Chondrocyte (in vitro differentiated cells): Measurements from ENCODE around the gene SPRR2D. TPM values are rescaled to one million over a fixed set of nuclear protein-coding genes. Genes with fewer than 3 reads are reported as not detected.

Source experiments
- DNase-seq: peaks from one replicate; pipeline ENCODE4 v3.0.0; 2021; ENCODE audit warnings: mixed read lengths, low spot score
- H3K27ac Mint-ChIP-seq: one replicate; pipeline ENCODE4 v1.8.0; 2021; ENCODE audit warnings: mild to moderate bottlenecking, moderate library complexity, mixed read lengths; ENCODE audit not compliant: unreplicated experiment
- H3K27me3 Mint-ChIP-seq: 2 replicates; pipeline ENCODE4 v1.8.0; 2021; ENCODE audit warnings: low read depth, mixed read lengths
- H3K36me3 Mint-ChIP-seq: 2 replicates; pipeline ENCODE4 v1.8.0; 2021; ENCODE audit warnings: low read depth, mixed read lengths
- H3K4me1 Mint-ChIP-seq: 2 replicates; pipeline ENCODE4 v1.8.0; 2021; ENCODE audit warnings: low read depth, mild to moderate bottlenecking, mixed read lengths
- H3K4me3 Mint-ChIP-seq: one replicate; pipeline ENCODE4 v1.8.0; 2021; ENCODE audit warnings: mild to moderate bottlenecking, moderate library complexity, mixed read lengths; ENCODE audit not compliant: unreplicated experiment
- H3K9me3 Mint-ChIP-seq: 2 replicates; pipeline ENCODE4 v1.8.0; 2021; ENCODE audit warnings: low read depth, mixed read lengths
- CTCF ChIP-seq: fragments of 200-600 bp; sonication (generic); IDR thresholded peaks from 2 replicates; pipeline ENCODE4 v1.5.0; 2021; ENCODE audit warnings: antibody characterized with exemption, mild to moderate bottlenecking, moderate library complexity
- total RNA-seq: library from RNA; stranded (reverse); gene quantifications from 3 replicates; pipeline ENCODE4 v1.2.1, GENCODE V29; 2021

SPRR2D gene
- total RNA-seq, 1 donor from 2014 or later = not detected

DNA sequence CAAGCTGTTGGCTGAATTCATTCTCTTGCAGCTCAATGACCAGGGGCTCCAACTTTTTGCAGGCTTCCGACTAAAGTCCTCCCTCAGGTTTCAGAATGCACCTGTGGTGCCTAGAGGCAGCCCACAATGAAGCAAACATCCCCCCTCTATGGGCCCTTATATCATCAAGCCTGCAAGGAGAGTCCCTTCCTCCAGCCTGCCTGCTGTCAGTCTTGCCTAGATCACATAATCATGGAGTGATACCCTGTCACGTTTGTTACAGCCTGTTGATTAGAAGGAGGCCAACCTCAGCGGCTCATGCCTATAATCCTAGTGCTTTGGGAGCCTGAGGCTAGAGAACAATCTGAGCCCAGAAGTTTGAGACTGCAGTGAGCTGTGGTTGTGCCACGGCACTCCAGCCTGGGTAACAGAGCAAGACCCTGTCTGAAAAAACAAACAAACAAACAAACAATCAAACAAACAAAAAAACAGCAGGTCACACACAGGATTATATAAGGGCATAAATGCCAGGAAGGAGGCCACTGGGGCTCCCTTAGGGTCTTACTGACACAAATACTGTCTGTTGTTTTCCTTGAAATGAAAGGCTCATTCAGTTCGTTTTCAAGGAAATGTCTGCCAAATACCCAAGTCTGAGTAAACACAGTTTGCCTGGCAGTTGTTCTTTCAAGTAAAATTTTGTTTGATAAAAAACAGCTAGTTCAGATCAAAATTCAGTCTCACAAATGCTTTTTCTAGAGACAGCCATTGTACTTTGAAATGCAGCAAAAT is 44.1 kb downstream of the SPRR2D start:
- Mint-ChIP-seq H3K4me3 (no peak overlapping the region), H3K27ac (no peak overlapping the region), H3K4me1 (no peaks in the 10 kb centered on the region), H3K27me3 (no peaks in the 10 kb centered on the region), H3K9me3 (peaks cover 15% of the 10 kb centered on the region), H3K36me3 (no peaks in the 10 kb centered on the region)
- TF ChIP-seq CTCF = no peak
- DNase-seq = no peak

- no peak overlapping the region for H3K4me3 Mint-ChIP-seq
These were observed 45.1 kb downstream of the SPRR2D start for GRCh38 chr1:152995842-152996241.

DNA sequence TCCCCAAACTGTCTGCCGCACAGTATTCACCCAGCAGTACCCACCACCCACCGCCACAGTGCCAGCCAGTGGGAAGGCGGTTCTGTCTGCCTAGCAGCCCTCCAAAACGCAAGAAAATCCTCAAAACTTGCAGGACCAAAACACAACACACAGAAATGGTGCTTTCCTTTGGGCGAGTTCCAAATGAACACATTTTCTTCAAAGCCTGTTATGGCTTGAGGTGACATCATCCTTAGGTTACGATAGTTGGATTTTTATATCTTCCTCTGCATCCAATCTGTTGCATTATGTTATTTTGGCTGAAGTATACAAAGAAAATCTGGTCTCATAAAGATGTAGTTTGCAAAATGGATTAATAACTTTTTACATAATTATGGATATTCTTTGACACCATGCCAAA is 47.7 kb downstream of the SPRR2D start:
- H3K9me3 Mint-ChIP-seq = peaks cover 15% of the 10 kb centered on the region
- H3K27ac Mint-ChIP-seq = no peak overlapping the region
- TF ChIP-seq CTCF = no peak
- no peaks in the 10 kb centered on the region for H3K36me3 Mint-ChIP-seq
- no peaks in the 10 kb centered on the region for H3K27me3 Mint-ChIP-seq
- DNase-seq = no peak
- H3K4me3 Mint-ChIP-seq = no peak overlapping the region
- no peaks in the 10 kb centered on the region for H3K4me1 Mint-ChIP-seq

More at GRCh38 chr1:152995842-152996241, 45.1 kb downstream of the SPRR2D start:
- no peak for TF ChIP-seq CTCF
- Mint-ChIP-seq H3K9me3 (peaks cover 15% of the 10 kb centered on the region), H3K27ac (no peak overlapping the region), H3K27me3 (no peaks in the 10 kb centered on the region), H3K4me1 (no peaks in the 10 kb centered on the region), H3K36me3 (no peaks in the 10 kb centered on the region)
- no peak for DNase-seq

Other genes starting within 250 kb of the SPRR2D start
- gene LCE1D, start 244.4 kb downstream of the SPRR2D start, total RNA-seq = not detected in 3 replicates
- not detected in 3 replicates for gene LCE1C, start 234.5 kb downstream of the SPRR2D start, total RNA-seq
- not detected in 3 replicates for gene LCE1B, start 229.1 kb downstream of the SPRR2D start, total RNA-seq
- not detected in 3 replicates for gene LCE1A, start 213.6 kb downstream of the SPRR2D start, total RNA-seq
- gene LCE6A, start 198.3 kb downstream of the SPRR2D start, total RNA-seq = not detected in 3 replicates
- gene LCE7A, start 181.1 kb downstream of the SPRR2D start, total RNA-seq = not detected in 3 replicates
- not detected in 3 replicates for gene SMCP, start 162.8 kb downstream of the SPRR2D start, total RNA-seq
- not detected in 3 replicates for gene IVL, start 132.6 kb downstream of the SPRR2D start, total RNA-seq
- not detected in 3 replicates for gene SPRR5, start 93.9 kb downstream of the SPRR2D start, total RNA-seq
- gene SPRR4, start 70.5 kb downstream of the SPRR2D start, total RNA-seq = not detected in 3 replicates
- not detected in 3 replicates for gene SPRR1A, start 57.0 kb downstream of the SPRR2D start, total RNA-seq
- not detected in 3 replicates for gene SPRR3, start 39.4 kb downstream of the SPRR2D start, total RNA-seq
- gene SPRR1B, start 9.9 kb downstream of the SPRR2D start, total RNA-seq = not detected in 3 replicates
- not detected in 3 replicates for gene SPRR2A, start 16.4 kb upstream of the SPRR2D start, total RNA-seq
- gene SPRR2B, start 30.5 kb upstream of the SPRR2D start, total RNA-seq = not detected in 3 replicates
- not detected in 3 replicates for gene SPRR2E, start 53.4 kb upstream of the SPRR2D start, total RNA-seq
- gene SPRR2F, start 72.4 kb upstream of the SPRR2D start, total RNA-seq = not detected in 3 replicates
- not detected in 3 replicates for gene SPRR2G, start 109.8 kb upstream of the SPRR2D start, total RNA-seq
- not detected in 3 replicates for gene LELP1, start 162.3 kb upstream of the SPRR2D start, total RNA-seq
- gene PRR9, start 176.5 kb upstream of the SPRR2D start, total RNA-seq = not detected in 3 replicates
- not detected in 3 replicates for gene LORICRIN, start 218.6 kb upstream of the SPRR2D start, total RNA-seq